Kidney epithelial cell (primary cell): ENCODE results near the gene PKP2. TPM values are rescaled to one million over a fixed set of nuclear protein-coding genes. Genes with fewer than 3 reads are reported as not detected.
"Not testable (repeated sequence)": the region's sequence is repeated elsewhere in the genome, so short reads cannot be mapped to it uniquely, and the experiment has no call there.

Source experiments
- DNase-seq: peaks from one replicate; pipeline ENCODE4 v3.0.0-alpha.2; 2010; ENCODE audit warnings: low read depth
- H3K27me3 ChIP-seq: 2 replicates; pipeline ENCODE4 v1.6.0; 2011; ENCODE audit warnings: low read length; ENCODE audit not compliant: control insufficient read depth, insufficient read depth
- H3K36me3 ChIP-seq: 2 replicates; pipeline ENCODE4 v1.5.1; 2011; ENCODE audit warnings: low read length; ENCODE audit not compliant: control insufficient read depth, insufficient read depth
- H3K4me3 ChIP-seq: 2 replicates; pipeline ENCODE4 v1.5.1; 2011; ENCODE audit warnings: low read depth, mild to moderate bottlenecking, control low read depth, low read length
- CTCF ChIP-seq: IDR thresholded peaks from 2 replicates; pipeline ENCODE4 v1.5.1; 2011; ENCODE audit warnings: mild to moderate bottlenecking, moderate library complexity, low read length, control low read depth, inconsistent platforms; ENCODE audit not compliant: insufficient read depth, poor library complexity, severe bottlenecking
- total RNA-seq: library from RNA; depleted of rRNA; stranded (reverse); fragments of >200 nt; gene quantifications from 2 replicates; pipeline ENCODE4 v1.2.3, GENCODE V29; 2015

The PKP2 gene
- total RNA-seq, 1 donor from 2014 or later, result 15.0 TPM

GRCh38 chr12:32868885-32869284 is 27.7 kb downstream of the PKP2 start:
- TF ChIP-seq CTCF, result no peak
- Histone ChIP-seq H3K27me3 (no peaks in the 10 kb centered on the region), H3K4me3 (no peak overlapping the region), H3K36me3 (peaks cover 2% of the 10 kb centered on the region)
- DNase-seq, result no peak

DNA sequence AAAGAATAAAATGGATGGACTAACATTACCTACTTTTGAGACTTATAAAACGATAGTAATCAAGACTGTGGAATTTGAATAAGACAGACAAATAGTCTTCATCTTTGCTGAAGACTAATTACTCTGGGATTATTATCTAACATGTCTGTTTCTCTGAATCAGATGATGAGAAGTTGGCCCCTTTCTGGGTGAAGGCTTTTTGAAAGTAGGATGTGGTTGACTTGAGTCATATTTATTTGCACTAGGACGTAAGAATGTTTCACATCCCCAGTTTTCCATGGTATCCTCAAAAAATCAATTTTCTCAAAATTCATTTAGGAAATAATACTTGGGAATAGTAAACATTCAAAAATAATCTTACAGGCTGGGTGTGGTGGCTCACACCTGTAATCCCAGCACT is 31.8 kb downstream of the PKP2 start:
- no peak overlapping the region for H3K4me3 ChIP-seq
- H3K27me3 ChIP-seq, result no peaks in the 10 kb centered on the region
- DNase-seq, result no peak
- TF ChIP-seq CTCF, result no peak
- H3K36me3 ChIP-seq, result peaks cover 2% of the 10 kb centered on the region

- TF ChIP-seq CTCF, result no peak
- no peak for DNase-seq
- H3K4me3 ChIP-seq, result no peak overlapping the region
- no peaks in the 10 kb centered on the region for H3K36me3 ChIP-seq
- H3K27me3 ChIP-seq, result no peaks in the 10 kb centered on the region
These were observed 33.4 kb downstream of the PKP2 start for GRCh38 chr12:32863128-32863527.

DNA sequence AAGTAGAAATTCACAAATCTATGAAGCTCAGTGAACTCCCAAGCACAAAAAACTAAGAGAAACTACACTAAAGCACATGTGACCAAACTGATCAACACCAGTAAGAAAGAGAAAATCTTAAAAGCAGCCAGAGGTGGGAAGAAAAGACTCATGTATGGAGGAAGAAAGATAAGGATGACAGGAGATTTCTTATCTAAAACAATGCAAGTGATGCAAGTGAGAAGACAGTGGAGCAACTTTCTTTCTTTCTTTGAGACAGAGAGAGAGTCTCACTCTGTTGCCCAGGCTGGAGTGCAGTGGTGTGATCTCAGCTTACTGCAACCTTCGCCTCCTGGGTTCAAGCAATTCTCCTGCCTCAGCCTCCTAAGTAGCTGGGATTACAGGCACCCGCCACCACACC is 34.9 kb downstream of the PKP2 start:
- H3K27me3 ChIP-seq, DNase-seq, H3K36me3 ChIP-seq, H3K4me3 ChIP-seq: not testable (repeated sequence)

DNA sequence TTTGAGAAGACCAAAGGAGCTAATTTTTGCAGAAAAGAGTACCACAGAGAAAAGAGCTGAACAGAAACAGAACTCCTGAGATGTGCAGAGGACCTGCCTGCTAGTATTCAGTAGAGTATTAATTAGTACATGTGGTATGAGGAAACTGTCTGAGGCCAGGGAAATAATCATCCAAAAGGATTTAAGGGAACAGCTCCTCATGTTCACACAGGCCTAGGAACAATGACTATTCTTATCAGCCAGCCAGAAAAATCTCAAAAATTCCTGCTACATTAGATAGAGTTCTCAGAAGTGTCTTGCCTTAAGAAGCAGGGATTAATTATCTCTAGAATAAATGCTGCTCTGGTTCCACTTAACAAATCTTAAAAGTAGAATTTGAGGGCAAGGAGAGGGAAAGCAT is 36.4 kb downstream of the PKP2 start:
- no peaks in the 10 kb centered on the region for H3K36me3 ChIP-seq
- no peaks in the 10 kb centered on the region for H3K27me3 ChIP-seq
- TF ChIP-seq CTCF, result no peak
- no peak overlapping the region for H3K4me3 ChIP-seq
- DNase-seq, result no peak

- TF ChIP-seq CTCF, result no peak
- no peaks in the 10 kb centered on the region for H3K27me3 ChIP-seq
- H3K4me3 ChIP-seq, result no peak overlapping the region
- no peak for DNase-seq
- no peaks in the 10 kb centered on the region for H3K36me3 ChIP-seq
These were observed 37.2 kb downstream of the PKP2 start for GRCh38 chr12:32859389-32859788.

DNA sequence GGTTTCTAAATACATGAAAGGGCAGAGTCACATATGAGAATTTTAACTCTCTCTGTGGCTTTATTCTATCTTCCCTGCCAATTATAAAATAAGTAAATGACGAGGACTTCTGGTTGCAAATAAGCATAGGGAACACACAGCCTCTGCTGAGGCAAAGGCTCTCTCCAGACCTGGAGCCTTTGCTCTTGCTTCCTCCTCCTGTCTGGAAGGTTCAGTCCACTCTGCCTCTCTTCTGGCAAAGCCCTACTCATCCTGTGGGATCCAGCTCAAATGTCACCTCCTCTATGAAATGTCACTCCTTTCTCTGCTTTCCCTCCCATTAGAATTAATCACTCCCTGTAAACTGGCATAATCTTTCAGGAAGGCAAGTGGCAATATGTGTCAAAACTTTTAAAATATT is 41.9 kb downstream of the PKP2 start:
- H3K36me3 ChIP-seq, result no peaks in the 10 kb centered on the region
- DNase-seq, result no peak
- no peak overlapping the region for H3K4me3 ChIP-seq
- TF ChIP-seq CTCF, result no peak
- H3K27me3 ChIP-seq, result no peaks in the 10 kb centered on the region
